Activated CD8-positive, alpha-beta memory T cell treated with anti-CD3 and anti-CD28 coated beads for 48 hours (primary cell): ENCODE data around the gene SFXN2.
"Not testable (repeated sequence)": the region's sequence is repeated elsewhere in the genome, so short reads cannot be mapped to it uniquely, and the experiment has no call there.

Experiments used
- DNase-seq, 3 experiments: peaks; one replicate each; pipeline ENCODE4 v3.0.0-alpha.2; 2020; ENCODE audit warnings: low read depth in 2 of 3, low spot score in 2 of 3

Gene SFXN2

DNA sequence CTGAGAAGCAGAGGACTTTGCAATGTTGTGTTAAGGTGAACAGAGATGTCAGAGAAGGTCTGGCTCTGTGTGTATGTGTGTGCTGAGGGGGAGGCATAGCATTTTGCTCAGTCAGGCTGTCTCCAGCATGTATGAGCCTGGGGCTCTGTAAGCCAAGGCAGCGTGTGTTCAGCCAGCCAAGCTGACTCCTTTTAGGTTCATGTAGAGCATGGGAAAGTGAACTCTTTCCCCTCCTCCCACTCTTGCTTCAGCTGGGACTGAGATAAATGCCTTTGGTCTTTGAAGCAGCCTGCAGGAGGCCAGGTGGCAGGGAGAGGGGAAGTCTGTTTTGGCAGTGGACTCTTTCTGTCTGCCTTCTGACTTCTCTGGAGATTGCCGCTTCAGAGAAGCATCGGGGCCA is 3.8 kb downstream of the SFXN2 start:
- DNase-seq, result no peak

DNA sequence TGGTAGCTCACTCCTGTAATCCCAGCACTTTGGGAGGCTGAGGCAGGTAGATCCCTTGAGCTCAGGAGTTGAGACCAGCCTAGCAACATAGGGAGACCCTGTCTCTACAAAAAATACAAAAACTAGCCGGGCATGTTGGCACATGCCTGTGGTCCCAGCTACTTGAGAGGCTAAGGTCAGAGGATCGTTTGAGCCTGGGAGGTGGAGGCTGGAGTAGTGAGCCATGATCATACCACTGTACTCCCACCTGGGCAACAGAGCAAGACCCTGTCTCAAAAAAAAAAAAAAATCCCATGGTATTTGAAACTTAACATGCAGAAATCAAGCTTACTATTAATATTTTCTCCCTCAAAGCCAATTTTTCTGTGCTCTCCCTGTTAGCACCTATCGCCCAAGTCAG is 5.9 kb downstream of the SFXN2 start:
- DNase-seq, result no peak

GRCh38 chr10:102720775-102721301 is 6.4 kb downstream of the SFXN2 start:
- DNase-seq, result no peak

GRCh38 chr10:102721954-102722353 is 7.5 kb downstream of the SFXN2 start:
- DNase-seq, result no peak

DNA sequence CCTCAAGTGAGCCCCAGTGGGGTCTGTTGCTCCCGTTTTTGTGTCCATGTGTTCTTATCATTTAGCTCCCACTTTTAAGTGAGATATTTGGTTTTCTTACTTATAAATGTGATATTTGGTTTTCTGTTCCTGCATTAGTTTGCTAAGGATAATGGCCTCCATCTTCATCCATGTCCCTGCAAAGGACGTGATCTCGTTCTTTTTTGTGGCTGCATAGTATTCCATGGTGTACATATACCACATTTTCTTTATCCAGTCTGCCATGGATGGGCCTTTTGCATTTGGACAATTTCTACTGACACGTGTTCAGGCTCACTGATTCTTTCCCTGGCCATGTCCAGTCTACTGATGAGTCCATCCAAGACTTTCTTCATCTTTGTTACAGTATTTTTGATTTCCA is 9.6 kb downstream of the SFXN2 start:
- no peak for DNase-seq

DNA sequence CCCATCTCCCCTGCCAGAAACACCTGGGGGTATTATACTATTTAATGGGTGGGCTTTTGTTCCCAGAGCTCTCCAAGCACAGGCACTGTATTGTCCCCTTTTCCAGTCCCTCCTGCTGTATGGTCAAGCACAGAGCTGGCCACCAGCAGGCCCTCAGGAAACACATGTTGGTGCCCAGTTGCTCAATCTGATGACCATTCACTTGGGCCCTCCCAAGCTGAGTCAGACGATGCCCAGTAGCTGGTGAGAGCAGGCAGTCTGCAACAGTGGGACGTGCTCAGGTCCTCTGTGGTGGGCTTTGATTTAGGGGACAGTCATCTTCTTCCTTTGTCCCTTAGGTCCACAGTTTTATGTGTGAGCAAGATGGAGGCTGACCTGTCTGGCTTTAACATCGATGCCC is 11.8 kb downstream of the SFXN2 start:
- DNase-seq, result no peak

DNA sequence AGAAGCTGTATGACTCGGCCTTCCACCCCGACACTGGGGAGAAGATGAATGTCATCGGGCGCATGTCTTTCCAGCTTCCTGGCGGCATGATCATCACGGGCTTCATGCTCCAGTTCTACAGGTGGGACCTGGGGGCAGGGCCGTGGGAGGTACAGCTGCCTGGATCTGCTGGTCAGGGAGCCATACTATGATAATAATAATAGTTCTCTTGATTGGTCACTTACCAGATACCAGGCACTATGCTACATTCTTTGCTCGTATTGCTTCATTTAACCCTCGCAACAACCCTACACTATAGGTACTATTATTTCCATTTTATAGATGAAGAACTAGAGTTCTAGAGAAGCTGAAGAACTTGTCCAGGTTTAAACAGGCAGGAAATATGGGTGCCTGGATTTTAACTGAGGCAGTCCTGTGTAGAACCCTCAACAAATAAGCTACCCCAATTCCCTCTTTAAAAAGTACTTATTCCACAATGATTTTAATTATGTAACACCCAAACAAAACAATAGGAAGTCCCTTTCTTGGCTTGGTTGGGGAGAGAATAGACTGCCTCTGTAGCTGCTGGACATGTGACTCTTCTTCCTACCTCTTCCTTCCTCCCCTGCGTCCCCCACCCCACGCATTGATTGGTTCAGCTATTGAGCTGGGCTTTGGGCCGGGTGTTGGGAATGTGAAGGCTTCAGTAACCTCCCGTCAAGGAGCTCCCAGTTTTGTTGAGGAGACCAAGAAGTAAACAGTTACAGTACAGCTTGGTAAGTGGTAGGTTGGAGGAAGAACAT is 12.8 kb downstream of the SFXN2 start:
- DNase-seq, result no peak

DNA sequence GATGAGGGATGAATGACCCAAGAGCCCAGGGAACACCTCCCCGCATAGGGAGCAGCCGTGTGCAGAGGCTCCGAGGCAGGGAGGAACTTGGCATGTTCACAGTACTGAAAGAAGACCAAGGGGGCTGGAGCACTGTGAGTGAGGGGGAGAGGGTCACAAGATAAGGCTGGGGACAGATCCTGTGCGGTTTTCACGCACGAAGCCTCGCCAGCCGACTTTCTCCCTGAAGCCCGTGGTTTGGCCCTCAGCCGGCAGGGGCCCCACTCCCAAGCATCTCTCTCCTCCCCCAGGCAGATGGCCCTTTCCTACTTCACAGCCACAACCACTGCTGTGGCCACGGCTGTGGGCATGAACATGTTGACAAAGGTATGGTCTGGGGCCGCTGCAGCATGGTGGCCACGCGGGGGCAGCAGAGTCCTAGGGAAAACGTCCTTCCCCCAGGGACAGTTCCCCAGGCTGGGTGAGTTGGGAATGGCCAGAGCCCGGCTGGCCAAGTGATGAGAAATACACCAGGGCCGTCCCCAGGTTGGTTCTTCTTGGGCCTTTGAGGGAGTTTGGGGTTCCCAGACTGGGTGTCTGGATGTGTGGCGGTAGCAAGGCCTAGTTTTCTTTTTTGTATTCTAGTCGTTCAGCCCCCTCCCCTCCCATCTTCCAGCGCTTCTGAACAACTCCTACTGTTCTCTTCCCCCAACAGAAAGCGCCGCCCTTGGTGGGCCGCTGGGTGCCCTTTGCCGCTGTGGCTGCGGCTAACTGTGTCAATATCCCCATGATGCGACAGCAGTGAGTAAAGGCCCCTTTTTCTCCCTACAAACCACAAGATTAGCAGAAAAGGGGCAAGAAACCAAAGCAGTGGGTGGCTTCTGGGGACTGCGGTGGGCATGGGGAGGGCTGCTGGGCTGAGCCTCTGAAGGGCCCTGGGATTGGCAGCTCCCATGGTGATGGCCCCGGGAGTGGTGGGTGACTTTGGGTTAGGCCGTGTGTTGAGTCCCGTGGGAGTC is 14.9 kb downstream of the SFXN2 start:
- peak in 2 of 3 experiments; percentile 32 to 41 for DNase-seq

DNA sequence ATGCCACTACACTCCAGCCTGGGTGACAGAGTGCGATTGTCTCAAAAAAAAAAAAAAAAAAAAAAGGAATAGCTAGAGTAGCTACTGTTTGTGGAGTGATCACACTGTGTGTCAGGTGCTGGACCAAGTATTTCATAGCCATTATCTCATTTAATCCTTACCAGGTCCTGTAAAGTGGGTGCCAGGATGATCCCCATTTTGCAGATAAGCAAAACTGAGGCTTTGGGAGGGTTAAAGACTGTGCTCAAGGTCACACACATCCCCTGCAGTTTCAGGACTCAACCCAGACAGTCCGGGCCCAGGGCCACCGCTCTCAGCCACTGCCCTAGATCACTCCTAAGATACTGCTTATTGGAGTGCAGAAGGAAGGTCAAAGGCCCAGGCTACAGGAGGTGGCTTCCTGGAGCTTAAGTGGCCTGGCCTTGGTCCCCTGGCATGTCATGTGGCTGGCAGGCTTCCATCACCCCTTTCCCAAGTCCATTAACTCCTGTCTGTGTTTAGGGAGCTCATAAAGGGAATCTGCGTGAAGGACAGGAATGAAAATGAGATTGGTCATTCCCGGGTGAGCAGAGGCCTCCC is 16.9 kb downstream of the SFXN2 start:
- no peak for DNase-seq

GRCh38 chr10:102732661-102733060 is 18.2 kb downstream of the SFXN2 start:
- DNase-seq, result no peak

DNA sequence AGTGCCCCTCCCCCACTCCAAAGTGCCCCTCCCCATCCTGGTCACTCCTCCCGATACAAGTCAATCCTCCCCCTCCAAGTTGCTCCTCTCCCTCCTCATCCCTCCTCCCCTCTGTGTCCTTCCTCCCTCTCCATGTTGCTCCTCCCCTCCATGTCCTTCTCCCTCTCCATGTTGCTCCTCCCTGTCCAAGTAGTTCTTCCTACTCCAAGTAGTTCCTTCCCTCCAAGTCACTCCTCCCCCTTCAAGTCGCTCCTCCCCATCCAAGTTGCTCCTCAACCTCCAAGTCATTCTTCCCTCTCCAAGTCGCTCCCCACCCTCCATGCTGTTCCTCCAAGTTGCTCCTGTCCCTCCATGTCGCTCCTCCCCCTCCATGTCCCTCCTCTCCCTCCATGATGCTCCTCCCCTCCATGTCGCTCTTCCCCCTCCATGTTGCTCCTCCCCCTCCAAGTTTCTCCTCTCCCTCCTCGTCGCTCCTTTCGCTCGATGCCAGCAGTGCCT is 20.7 kb downstream of the SFXN2 start:
- DNase-seq, result no peak

- DNase-seq, result no peak
Measured at GRCh38 chr10:102738692-102739121, 24.3 kb downstream of the SFXN2 start.

GRCh38 chr10:102740229-102740628 is 25.8 kb downstream of the SFXN2 start:
- DNase-seq, result no peak

- DNase-seq, result no peak
Measured at GRCh38 chr10:102741726-102742237, 27.3 kb downstream of the SFXN2 start.

DNA sequence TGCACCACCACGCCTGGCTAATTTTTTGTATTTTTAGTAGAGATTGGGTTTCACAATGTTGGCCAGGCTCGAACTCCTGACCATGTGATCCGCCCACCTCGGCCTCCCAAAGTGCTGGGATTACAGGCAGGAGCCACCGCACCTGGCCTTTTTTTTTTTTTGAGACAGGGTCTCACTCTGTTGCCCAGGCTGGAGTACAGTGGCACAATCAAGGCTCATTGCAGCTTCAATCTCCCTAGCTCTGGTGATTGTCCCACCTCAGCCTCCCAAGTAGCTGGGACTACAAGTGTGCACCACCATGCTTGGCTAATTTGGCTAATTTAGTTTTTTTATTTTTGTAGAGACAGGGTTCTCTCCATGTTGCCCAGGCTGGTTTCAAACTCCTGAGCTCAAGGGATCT is 27.9 kb downstream of the SFXN2 start:
- not testable (repeated sequence) for DNase-seq

- DNase-seq, result no peak
Measured at GRCh38 chr10:102743078-102743587, 28.7 kb downstream of the SFXN2 start.

DNA sequence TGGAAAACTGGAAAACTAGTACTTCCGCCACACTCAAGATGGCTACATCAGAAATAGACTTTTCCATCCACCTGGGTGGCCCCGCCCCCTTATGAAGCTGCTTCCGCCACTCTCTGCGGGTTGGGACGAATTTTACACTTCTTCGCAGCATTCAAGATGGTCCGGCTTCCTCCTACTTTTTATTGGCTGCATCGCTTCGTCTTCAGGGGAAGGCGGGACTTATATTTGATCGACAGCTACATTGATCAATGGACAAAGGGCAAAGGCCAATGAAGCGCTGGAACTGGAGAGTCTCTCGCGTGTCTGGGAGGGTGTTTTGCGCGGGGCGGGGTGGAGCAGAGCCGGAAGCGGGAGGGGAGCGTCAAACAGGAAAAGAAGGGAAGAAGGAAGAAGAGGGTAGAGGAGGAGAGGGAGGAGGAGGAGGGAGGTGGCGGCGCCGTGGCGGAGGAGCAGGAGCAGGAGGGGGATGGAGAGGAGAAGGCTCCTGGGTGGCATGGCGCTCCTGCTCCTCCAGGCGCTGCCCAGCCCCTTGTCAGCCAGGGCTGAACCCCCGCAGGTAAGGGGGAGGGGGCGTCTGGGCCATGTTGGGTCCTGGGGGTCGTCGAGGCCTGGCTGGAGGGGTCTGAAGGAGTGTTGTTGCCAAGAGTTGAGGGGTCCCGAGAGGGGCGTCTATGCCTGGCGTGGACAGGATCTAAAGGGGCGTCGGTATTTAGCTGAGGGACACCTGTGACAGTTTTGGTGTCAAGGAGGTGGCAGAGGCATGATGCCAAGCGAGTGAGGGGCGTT is 29.3 kb downstream of the SFXN2 start, which contains the start of gene WBP1L:
Gene WBP1L (plus strand): TSS at position 361 of the 786 bp plus-strand sequence. CDS start 106 bp downstream, at position 467.
- peak; percentile 69 to 83 (median 83) for DNase-seq

GRCh38 chr10:102744374-102745051 is 30.1 kb downstream of the SFXN2 start:
- no peak for DNase-seq

DNA sequence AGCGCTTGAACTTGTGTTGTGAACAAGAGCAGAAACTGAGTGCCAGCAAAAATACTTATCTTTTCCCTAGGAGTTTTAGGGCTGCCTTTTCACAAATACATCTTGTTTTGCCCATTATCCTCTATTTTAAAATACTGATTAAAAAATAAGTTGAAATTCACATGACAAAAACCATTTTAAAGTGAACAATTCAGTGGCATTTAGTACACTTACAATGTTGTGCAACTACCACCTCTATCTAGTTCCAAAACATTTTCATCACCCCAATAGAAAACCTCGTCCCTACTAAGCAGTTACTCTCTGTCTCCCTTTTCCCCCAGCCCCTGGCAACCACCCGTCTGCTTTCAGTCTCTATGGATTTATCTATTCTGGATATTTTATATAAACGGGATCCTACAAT is 30.7 kb downstream of the SFXN2 start:
- DNase-seq, result no peak
